NCI-H2107 treated with DMSO at 0.1 percent for 48 hours (cell line): ENCODE measurements around the gene TRHDE.
"Not testable (repeated sequence)": the region's sequence is repeated elsewhere in the genome, so short reads cannot be mapped to it uniquely, and the experiment has no call there.

Experiments used
- DNase-seq: peaks from one replicate; lab custom pipeline; 2025; ENCODE audit not compliant: unreplicated experiment; lab: John Stamatoyannopoulos, UW

TRHDE gene

DNA sequence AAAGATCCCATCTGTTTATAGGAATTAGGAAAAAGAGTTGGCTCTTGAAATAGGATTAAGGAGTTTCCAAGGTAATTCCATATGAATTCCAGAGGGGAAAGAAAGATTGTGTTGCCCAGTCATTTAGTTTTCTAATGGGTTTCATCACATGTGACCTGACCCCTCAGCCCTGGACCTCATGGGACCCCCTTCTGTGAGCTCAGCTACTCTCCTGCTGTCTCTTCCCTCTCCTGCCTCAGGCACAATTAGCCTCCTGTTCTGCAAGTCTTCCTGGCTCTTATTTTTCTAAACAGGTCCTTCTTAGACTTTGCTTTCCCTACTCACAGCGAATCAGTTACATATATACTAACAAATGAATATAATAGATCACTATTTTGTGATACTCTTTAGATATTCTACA lies 237.7 kb downstream of the TRHDE start:
- no peak for DNase-seq

DNA sequence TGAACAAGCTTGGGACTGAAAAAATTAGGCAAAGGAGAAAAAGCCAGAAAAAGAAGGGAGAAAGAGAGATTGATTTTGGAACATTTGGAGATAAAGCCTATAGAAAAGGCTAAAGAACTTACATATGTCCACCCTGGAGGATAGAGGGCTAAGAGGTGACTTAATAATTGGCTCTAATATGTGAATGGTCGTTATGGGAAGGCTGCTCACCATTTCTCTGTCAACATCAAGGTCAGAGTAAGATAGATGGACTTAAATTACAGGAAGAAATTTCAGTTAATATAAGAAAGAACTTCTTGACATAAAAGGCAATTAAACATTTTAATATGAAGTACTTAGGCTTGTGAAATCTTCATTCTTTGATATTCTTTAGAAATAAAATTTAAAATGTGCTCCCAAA lies 238.6 kb downstream of the TRHDE start:
- DNase-seq = no peak

DNA sequence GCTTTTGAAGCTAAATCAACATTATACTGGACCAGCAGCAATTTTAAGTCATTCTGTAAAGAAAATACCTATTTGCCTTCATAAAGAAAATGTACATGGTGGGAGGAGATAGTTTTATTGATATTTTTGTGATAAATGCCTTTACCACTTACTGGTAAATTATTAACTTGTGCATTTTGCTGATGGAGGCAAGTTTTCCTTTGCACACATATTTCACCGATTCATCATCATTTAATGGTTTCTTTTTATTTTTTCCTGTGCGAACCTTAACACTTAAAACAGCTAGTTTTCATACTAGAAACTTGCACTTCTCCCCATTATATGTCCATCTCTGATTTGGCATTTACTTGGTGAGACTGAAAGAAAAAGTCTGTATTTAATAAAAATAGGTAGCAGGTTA lies 239.3 kb downstream of the TRHDE start:
- no peak for DNase-seq

- no peak for DNase-seq
Observed at GRCh38 chr12:72511906-72512305, 239.7 kb downstream of the TRHDE start.

DNA sequence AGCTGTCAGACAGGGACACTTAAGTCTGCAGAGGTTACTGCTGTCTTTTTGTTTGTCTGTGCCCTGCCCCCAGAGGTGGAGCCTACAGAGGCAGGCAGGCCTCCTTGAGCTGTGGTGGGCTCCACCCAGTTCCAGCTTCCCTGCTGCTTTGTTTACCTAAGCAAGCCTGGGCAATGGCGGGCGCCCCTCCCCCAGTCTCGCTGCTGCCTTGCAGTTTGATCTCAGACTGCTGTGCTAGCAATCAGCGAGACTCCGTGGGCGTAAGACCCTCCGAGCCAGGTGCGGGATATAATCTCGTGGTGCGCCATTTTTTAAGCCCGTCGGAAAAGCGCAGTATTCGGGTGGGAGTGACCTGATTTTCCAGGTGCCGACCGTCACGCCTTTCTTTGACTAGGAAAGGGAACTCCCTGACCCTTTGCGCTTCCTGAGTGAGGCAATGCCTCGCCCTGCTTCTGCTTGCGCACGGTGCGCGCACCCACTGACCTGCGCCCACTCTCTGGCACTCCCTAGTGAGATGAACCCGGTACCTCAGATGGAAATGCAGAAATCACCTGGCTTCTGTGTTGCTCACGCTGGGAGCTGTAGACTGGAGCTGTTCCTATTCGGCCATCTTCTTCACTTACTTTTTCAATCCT lies 248.0 kb downstream of the TRHDE start:
- not testable (repeated sequence) for DNase-seq

GRCh38 chr12:72521326-72521725 lies 249.2 kb downstream of the TRHDE start:
- no peak for DNase-seq

GRCh38 chr12:72522411-72522810 lies 250.2 kb downstream of the TRHDE start:
- DNase-seq = no peak

- DNase-seq = no peak
Observed at GRCh38 chr12:72523754-72524153, 251.6 kb downstream of the TRHDE start.

GRCh38 chr12:72535212-72535990 lies 263.2 kb downstream of the TRHDE start:
- DNase-seq = no peak

- DNase-seq = no peak
Observed at GRCh38 chr12:72540811-72541210, 268.6 kb downstream of the TRHDE start.

GRCh38 chr12:72543777-72544467 lies 271.8 kb downstream of the TRHDE start:
- DNase-seq = no peak

- no peak for DNase-seq
Observed at GRCh38 chr12:72546106-72546505, 273.9 kb downstream of the TRHDE start.

GRCh38 chr12:72547573-72547972 lies 275.4 kb downstream of the TRHDE start:
- no peak for DNase-seq

DNA sequence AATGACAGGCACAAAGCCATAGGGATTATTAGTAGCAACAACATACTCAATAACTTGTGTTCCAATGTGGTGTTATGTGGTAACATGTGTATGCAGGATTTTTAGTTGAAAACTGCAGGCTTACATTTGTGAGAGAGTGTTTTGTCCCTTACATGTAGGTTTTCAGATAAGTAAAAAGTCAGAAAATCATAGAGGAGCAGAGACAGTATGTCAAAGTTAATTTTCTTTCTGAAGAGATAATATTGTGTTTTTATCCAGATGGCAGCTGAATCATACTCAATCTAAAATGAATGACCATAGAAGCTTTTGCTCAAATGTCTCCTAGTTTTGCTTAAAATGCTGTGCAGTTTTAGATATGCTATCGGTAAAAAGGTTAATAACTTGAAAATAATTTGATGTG lies 277.0 kb downstream of the TRHDE start:
- no peak for DNase-seq

GRCh38 chr12:72560003-72560769 lies 288.0 kb downstream of the TRHDE start:
- DNase-seq = no peak

GRCh38 chr12:72570601-72571000 lies 298.4 kb downstream of the TRHDE start:
- DNase-seq = no peak

DNA sequence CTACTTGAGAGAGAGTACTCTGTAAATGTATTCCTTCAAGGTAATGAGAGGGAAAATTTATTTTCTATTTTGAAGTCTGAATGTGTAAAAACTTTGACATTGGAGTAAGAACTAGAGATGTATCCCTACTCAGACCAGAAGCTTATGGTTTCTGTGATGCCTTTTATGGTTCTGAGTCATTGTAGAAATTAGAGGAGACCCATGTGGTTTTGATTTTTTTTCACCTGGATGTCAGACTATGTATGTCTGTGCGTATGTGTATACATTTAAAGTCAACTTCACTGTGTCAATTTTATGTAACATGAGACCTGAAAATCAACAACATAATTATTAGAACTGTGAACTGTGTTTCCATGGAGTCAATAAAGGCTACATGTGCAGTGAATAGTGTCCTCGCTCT lies 302.0 kb downstream of the TRHDE start:
- DNase-seq = no peak

DNA sequence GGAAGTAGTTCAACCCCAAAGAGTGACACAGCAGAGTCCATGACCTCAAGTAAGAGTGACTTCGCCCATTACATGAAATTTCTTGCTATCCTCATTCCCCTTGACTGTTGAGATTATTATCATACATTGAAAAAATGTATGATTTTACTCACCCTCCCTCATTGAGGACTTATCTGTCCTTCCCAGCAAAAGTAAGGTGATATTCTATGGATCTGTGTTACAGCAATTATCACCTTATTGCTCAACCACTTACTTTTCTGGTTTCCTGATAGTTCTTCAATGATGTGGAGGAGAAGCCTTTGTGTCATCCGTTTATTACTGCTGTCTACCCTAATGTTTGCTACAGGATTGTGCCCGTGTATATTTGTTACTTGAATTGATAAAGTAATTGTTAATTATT lies 306.2 kb downstream of the TRHDE start:
- no peak for DNase-seq

DNA sequence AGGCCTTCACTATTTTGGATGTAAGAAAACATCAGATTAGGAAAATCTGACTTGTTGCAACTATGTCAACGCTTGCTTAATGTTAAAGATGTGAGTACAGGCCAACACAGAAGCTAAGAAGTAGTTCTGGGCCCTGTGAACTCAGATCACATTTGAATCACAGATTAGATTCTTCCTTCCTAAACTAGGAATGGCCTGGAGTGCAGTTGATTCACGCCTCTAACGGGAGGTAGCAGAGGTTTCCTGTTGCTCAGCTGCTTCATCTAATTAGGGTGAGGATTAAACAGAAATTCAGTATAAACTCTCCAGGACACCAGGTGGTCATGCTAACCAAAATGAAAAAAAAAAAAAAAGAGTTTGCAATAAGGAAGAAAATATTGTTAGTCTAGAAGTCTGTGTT lies 314.3 kb downstream of the TRHDE start:
- no peak for DNase-seq

GRCh38 chr12:72602581-72602980 lies 330.4 kb downstream of the TRHDE start:
- DNase-seq = no peak

GRCh38 chr12:72605975-72606374 lies 333.8 kb downstream of the TRHDE start:
- DNase-seq = no peak
